Measurements from ENCODE around the gene AGGF1. TPM values are rescaled to one million over a fixed set of nuclear protein-coding genes. Genes with fewer than 3 reads are reported as not detected.
"Not testable (repeated sequence)": the region's sequence is repeated elsewhere in the genome, so short reads cannot be mapped to it uniquely, and the experiment has no call there.

The AGGF1 gene
- polyA plus RNA-seq, 1 donor (not counting 4 experiments of a cell fraction or from before 2014, with no cell fraction given) = 20.1 TPM

DNA sequence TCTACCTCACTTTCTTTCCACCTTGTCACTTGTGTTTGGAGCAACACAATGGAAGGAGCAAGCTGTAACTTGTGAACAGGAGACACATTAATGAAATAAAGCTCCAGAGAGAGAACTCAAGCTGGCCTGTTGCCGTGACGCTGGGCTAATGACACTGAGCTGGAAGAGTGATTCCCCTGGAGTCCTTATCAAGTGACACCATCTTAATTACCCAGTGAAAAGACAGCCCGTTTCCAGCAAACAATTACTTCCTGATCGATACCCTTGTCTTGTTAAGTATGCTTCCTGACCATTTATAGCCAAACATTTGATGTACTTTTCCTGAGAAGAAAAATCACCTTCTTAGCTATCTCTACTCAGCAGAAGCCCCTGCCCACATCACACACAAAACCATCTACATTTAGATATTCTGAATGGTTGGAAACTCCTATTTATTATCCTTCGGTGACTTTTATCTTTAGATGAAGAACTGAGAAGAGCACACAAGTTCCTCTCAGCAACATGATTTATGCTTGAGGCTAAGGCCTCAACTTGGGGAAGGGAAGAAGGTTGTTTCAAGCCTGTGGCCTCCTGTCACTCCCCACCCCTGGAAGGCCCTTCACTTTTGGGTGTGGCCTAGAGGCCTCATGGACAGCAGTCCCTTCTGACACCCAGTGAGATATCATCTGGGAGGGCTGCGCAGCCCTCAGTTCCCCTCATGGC, 43.2 kb upstream of the AGGF1 start:
- Histone ChIP-seq H4K20me1 (ENCODE audit: control insufficient read depth, extremely low read depth, insufficient read depth, low read length) (no peaks in the 10 kb centered on the region), H3K9me3 (ENCODE audit: control insufficient read depth, low read depth, low read length) (no peaks in the 10 kb centered on the region), H3K79me2 (ENCODE audit: control insufficient read depth, insufficient read depth, low read length) (no peaks in the 10 kb centered on the region), H3K4me3 (ENCODE audit: control insufficient read depth in 2 of 3, extremely low read depth in 1 of 3, insufficient read depth in 2 of 3, low read depth in 1 of 3, low read length in 3 of 3) (no peak overlapping the region), H3K9me1 (ENCODE audit: control insufficient read depth, extremely low read depth, insufficient read depth, low read length) (no peaks in the 10 kb centered on the region), H2AFZ (ENCODE audit: control insufficient read depth, low read length) (no peak overlapping the region), H3K4me1 (ENCODE audit: control insufficient read depth, extremely low read depth, insufficient read depth, low read length) (no peaks in the 10 kb centered on the region), H3K9ac (ENCODE audit: control insufficient read depth, extremely low read depth, insufficient read depth, low read length) (no peak overlapping the region), H3K4me2 (ENCODE audit: control insufficient read depth, extremely low read depth, insufficient read depth, low read depth, low read length) (no peak overlapping the region), H3K27ac (ENCODE audit: control insufficient read depth, insufficient read depth, low read length) (no peak overlapping the region), H3K36me3 (ENCODE audit: control insufficient read depth in 2 of 2, extremely low read depth in 1 of 2, insufficient read depth in 2 of 2, low read length in 2 of 2) (no peaks in the 10 kb centered on the region), H3K27me3 (ENCODE audit: control insufficient read depth, extremely low read depth, insufficient read depth, low read length) (no peaks in the 10 kb centered on the region)
- DNase-seq (ENCODE audit: low read depth, low spot score) (no peak), FAIRE-seq (no peak)
- dilution Hi-C loops (cut with MboI; ENCODE audit: extremely low pct_ligation_motif_present, low sequenced_read_pairs) = no loop called here
- no peak for TF ChIP-seq CTCF (optimal IDR thresholded peaks at IDR 0.05 in 1 of 3, IDR thresholded peaks at IDR 0.05 in 1 of 3, conservative IDR thresholded peaks at IDR 0.05 in 1 of 3; ENCODE audit: extremely low read depth in 1 of 3, insufficient read depth in 2 of 3, low read length in 3 of 3)
- no peak for TF ChIP-seq EZH2 (IDR thresholded peaks at IDR 0.05; ENCODE audit: low read length)

DNA sequence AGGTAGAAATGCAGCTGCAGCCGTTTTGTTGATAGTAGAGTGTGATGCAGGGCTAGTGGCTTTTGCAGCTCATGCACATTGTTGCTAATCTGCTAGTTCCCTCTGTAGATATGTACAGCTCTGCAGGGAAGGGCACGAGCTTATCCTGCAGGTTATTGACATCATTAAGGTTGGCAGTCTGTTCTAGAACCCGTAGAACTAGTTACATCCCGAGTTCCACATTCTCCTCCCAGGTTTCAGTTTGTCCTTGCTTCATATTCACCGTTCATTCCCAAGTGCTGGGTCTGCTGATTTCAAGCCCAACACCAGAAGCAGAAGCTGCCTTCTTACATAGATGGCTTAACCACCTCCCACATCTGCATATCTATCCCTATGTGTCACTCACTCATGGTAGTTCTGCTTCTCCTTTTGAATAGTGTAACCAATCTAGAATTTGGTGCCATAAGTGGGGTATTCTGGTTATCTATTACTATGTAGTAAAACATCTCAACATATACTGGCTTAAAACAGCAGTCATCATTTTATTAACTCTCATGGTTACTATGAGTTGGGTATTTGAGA, 39.2 kb upstream of the AGGF1 start:
- dilution Hi-C loops (cut with MboI; ENCODE audit: extremely low pct_ligation_motif_present, low sequenced_read_pairs) = no loop called here

DNA sequence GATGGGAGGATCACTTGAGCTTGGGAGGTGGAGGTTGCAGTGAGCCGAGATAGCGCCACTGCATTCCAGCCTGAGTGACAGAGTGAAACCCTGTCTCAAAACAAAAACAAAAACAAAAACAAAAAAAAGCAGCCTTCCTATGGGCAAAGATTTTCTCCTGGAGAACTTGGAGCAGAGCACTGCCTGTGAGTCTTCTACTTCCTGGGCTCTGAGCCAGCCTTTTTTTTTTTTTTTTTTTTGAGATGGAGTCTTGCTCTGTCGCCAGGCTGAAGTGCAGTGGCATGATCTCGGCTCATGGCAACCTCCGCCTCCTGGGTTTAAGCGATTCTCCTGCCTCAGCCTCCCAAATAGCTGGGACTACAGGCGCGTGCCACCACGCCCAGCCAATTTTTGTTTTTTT, 36.8 kb upstream of the AGGF1 start:
- H3K4me2 ChIP-seq (ENCODE audit: control insufficient read depth, extremely low read depth, insufficient read depth, low read depth, low read length); H3K9ac ChIP-seq (ENCODE audit: control insufficient read depth, extremely low read depth, insufficient read depth, low read length); H3K79me2 ChIP-seq (ENCODE audit: control insufficient read depth, insufficient read depth, low read length); dilution Hi-C loops (cut with MboI; ENCODE audit: extremely low pct_ligation_motif_present, low sequenced_read_pairs); DNase-seq (ENCODE audit: low read depth, low spot score); H3K9me1 ChIP-seq (ENCODE audit: control insufficient read depth, extremely low read depth, insufficient read depth, low read length); H3K27me3 ChIP-seq (ENCODE audit: control insufficient read depth, extremely low read depth, insufficient read depth, low read length); H2AFZ ChIP-seq (ENCODE audit: control insufficient read depth, low read length); FAIRE-seq; H3K4me3 ChIP-seq (ENCODE audit: control insufficient read depth in 2 of 3, extremely low read depth in 1 of 3, insufficient read depth in 2 of 3, low read depth in 1 of 3, low read length in 3 of 3); H3K36me3 ChIP-seq (ENCODE audit: control insufficient read depth in 2 of 2, extremely low read depth in 1 of 2, insufficient read depth in 2 of 2, low read length in 2 of 2); H3K4me1 ChIP-seq (ENCODE audit: control insufficient read depth, extremely low read depth, insufficient read depth, low read length); H3K9me3 ChIP-seq (ENCODE audit: control insufficient read depth, low read depth, low read length); H3K27ac ChIP-seq (ENCODE audit: control insufficient read depth, insufficient read depth, low read length); H4K20me1 ChIP-seq (ENCODE audit: control insufficient read depth, extremely low read depth, insufficient read depth, low read length): not testable (repeated sequence)

More for the DNA sequence above, 39.2 kb upstream of the AGGF1 start:
- H4K20me1 ChIP-seq (ENCODE audit: control insufficient read depth, extremely low read depth, insufficient read depth, low read length) = no peaks in the 10 kb centered on the region
- H3K27ac ChIP-seq (ENCODE audit: control insufficient read depth, insufficient read depth, low read length) = no peak overlapping the region
- no peak overlapping the region for H3K4me2 ChIP-seq (ENCODE audit: control insufficient read depth, extremely low read depth, insufficient read depth, low read depth, low read length)
- no peak overlapping the region for H3K4me3 ChIP-seq (ENCODE audit: control insufficient read depth in 2 of 3, extremely low read depth in 1 of 3, insufficient read depth in 2 of 3, low read depth in 1 of 3, low read length in 3 of 3)
- TF ChIP-seq EZH2 (IDR thresholded peaks at IDR 0.05; ENCODE audit: low read length) (no peak), CTCF (optimal IDR thresholded peaks at IDR 0.05 in 1 of 3, IDR thresholded peaks at IDR 0.05 in 1 of 3, conservative IDR thresholded peaks at IDR 0.05 in 1 of 3; ENCODE audit: extremely low read depth in 1 of 3, insufficient read depth in 2 of 3, low read length in 3 of 3) (no peak)
- no peaks in the 10 kb centered on the region for H3K9me1 ChIP-seq (ENCODE audit: control insufficient read depth, extremely low read depth, insufficient read depth, low read length)
- no peaks in the 10 kb centered on the region for H3K79me2 ChIP-seq (ENCODE audit: control insufficient read depth, insufficient read depth, low read length)
- no peak overlapping the region for H3K9ac ChIP-seq (ENCODE audit: control insufficient read depth, extremely low read depth, insufficient read depth, low read length)
- FAIRE-seq = no peak
- no peak overlapping the region for H2AFZ ChIP-seq (ENCODE audit: control insufficient read depth, low read length)
- H3K9me3 ChIP-seq (ENCODE audit: control insufficient read depth, low read depth, low read length) = no peaks in the 10 kb centered on the region
- H3K27me3 ChIP-seq (ENCODE audit: control insufficient read depth, extremely low read depth, insufficient read depth, low read length) = no peaks in the 10 kb centered on the region
- H3K36me3 ChIP-seq (ENCODE audit: control insufficient read depth in 2 of 2, extremely low read depth in 1 of 2, insufficient read depth in 2 of 2, low read length in 2 of 2) = no peaks in the 10 kb centered on the region
- no peak for DNase-seq (ENCODE audit: low read depth, low spot score)
- no peaks in the 10 kb centered on the region for H3K4me1 ChIP-seq (ENCODE audit: control insufficient read depth, extremely low read depth, insufficient read depth, low read length)
